ENCODE results near the gene ABHD4. TPM values are rescaled to one million over a fixed set of nuclear protein-coding genes. Genes with fewer than 3 reads are reported as not detected.

Gene ABHD4
- total and polyA plus RNA-seq, 10 of the 15 experiments (the other 5 are each of a cell fraction or from before 2014, with no cell fraction given), result 5.4 to 28.7 (median 10.8) TPM

DNA sequence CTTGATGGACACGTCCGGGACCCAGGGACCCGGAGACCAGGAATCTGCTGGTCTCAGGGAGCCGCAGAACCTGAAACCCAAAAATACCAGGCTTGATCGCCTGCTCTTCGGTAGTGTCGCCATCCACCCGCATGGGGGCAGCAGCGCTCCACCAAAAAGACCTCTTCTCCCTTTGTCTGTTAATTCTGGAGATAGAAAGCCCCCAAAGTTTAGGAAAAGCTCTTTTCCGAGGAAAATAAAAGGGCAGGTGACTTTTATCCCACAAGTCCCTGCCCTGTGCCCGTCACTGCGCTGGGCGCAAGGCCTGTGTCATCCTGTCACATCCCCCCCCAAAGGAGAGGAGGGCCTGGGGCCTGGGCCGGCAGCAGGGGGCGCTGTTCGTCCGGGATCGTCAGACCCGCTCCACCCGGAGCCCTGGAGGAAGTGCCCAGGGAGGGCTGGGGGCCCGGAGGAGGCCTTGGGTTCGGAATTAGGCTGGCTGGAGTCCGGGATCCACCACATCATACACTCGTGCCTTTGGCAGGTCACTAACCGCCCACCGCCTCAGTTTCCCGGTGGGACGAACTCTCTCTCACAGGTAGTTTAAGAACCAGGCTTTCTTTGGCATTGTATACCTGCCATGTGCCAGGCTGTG, 41.0 kb upstream of the ABHD4 start (continued):
- TF ChIP-seq, protein P1, sequence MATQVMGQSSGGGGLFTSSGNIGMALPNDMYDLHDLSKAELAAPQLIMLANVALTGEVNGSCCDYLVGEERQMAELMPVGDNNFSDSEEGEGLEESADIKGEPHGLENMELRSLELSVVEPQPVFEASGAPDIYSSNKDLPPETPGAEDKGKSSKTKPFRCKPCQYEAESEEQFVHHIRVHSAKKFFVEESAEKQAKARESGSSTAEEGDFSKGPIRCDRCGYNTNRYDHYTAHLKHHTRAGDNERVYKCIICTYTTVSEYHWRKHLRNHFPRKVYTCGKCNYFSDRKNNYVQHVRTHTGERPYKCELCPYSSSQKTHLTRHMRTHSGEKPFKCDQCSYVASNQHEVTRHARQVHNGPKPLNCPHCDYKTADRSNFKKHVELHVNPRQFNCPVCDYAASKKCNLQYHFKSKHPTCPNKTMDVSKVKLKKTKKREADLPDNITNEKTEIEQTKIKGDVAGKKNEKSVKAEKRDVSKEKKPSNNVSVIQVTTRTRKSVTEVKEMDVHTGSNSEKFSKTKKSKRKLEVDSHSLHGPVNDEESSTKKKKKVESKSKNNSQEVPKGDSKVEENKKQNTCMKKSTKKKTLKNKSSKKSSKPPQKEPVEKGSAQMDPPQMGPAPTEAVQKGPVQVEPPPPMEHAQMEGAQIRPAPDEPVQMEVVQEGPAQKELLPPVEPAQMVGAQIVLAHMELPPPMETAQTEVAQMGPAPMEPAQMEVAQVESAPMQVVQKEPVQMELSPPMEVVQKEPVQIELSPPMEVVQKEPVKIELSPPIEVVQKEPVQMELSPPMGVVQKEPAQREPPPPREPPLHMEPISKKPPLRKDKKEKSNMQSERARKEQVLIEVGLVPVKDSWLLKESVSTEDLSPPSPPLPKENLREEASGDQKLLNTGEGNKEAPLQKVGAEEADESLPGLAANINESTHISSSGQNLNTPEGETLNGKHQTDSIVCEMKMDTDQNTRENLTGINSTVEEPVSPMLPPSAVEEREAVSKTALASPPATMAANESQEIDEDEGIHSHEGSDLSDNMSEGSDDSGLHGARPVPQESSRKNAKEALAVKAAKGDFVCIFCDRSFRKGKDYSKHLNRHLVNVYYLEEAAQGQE (IDR thresholded peaks at IDR 0.05; ENCODE audit: low read depth, low read length), result no peak
- TF ChIP-seq EED (IDR thresholded peaks at IDR 0.05; ENCODE audit: low read depth), result peak; percentile 89
- TF ChIP-seq SRF (IDR thresholded peaks at IDR 0.05; ENCODE audit: low read depth in 2 of 2, low read length in 2 of 2), result no peak
- TF ChIP-seq CHD4 (IDR thresholded peaks at IDR 0.05), result no peak
- no peak for TF ChIP-seq HDGF (IDR thresholded peaks at IDR 0.05)
- no peak for TF ChIP-seq RBBP5 (conservative IDR thresholded peaks at IDR 0.05)
- TF ChIP-seq STAT3 (IDR thresholded peaks at IDR 0.05; ENCODE audit: low read depth, low read length), result no peak
- peak; percentile 69; the same call in 1 of the 2 replicates for TF ChIP-seq SPI1 (IDR thresholded peaks at IDR 0.05; ENCODE audit: borderline replicate concordance, insufficient read depth, low read depth, low read length)
- TF ChIP-seq SREBF2 (IDR thresholded peaks at IDR 0.05; ENCODE audit: low read length), result no peak
- TF ChIP-seq ASH2L (IDR thresholded peaks at IDR 0.05; ENCODE audit: borderline replicate concordance, low read depth), result peak; percentile 52; the same call in 1 of the 2 replicates
- TF ChIP-seq SUPT20H (IDR thresholded peaks at IDR 0.05; ENCODE audit: borderline replicate concordance, control insufficient read depth, low read depth, low read length), result no peak
- TF ChIP-seq PML (IDR thresholded peaks at IDR 0.05; ENCODE audit: low read length), result no peak
- no peak for TF ChIP-seq CBFB (IDR thresholded peaks at IDR 0.05; ENCODE audit: low read depth)
- peak; percentile 69; the same call in 1 of the 2 replicates for TF ChIP-seq SIN3A (IDR thresholded peaks at IDR 0.05; ENCODE audit: low read depth, low read length)
- TF ChIP-seq NFIC (IDR thresholded peaks at IDR 0.05; ENCODE audit: low read depth, low read length), result no peak
- TF ChIP-seq, protein P2, sequence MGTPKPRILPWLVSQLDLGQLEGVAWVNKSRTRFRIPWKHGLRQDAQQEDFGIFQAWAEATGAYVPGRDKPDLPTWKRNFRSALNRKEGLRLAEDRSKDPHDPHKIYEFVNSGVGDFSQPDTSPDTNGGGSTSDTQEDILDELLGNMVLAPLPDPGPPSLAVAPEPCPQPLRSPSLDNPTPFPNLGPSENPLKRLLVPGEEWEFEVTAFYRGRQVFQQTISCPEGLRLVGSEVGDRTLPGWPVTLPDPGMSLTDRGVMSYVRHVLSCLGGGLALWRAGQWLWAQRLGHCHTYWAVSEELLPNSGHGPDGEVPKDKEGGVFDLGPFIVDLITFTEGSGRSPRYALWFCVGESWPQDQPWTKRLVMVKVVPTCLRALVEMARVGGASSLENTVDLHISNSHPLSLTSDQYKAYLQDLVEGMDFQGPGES (IDR thresholded peaks at IDR 0.05), result peak; percentile 18; the same call in 1 of the 2 replicates
- no peak for TF ChIP-seq CEBPB (IDR thresholded peaks at IDR 0.05; ENCODE audit: borderline replicate concordance in 1 of 2, low read depth in 2 of 2, low read length in 2 of 2)
- TF ChIP-seq ZNF24 (IDR thresholded peaks at IDR 0.05), result 0 out of 2 replicates have a peak, but pooled peaks have one; percentile 7
- no peak for TF ChIP-seq SREBF1 (IDR thresholded peaks at IDR 0.05; ENCODE audit: low read length)
- TF ChIP-seq RELA (IDR thresholded peaks at IDR 0.05; ENCODE audit: borderline replicate concordance, partially characterized antibody), result peak; percentile 78
- TF ChIP-seq BCL11A (IDR thresholded peaks at IDR 0.05; ENCODE audit: low read depth, low read length), result no peak
- TF ChIP-seq, protein P3, sequence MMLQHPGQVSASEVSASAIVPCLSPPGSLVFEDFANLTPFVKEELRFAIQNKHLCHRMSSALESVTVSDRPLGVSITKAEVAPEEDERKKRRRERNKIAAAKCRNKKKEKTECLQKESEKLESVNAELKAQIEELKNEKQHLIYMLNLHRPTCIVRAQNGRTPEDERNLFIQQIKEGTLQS (IDR thresholded peaks at IDR 0.05; ENCODE audit: borderline replicate concordance, extremely low read depth, low read depth, low read length), result no peak
- TF ChIP-seq GABPA (IDR thresholded peaks at IDR 0.05; ENCODE audit: low read depth), result no peak
